Renal cortex interstitium (tissue), 11 donors: ENCODE measurements around the gene C17orf67. TPM values are rescaled to one million over a fixed set of nuclear protein-coding genes. Genes with fewer than 3 reads are reported as not detected.
"Not testable (repeated sequence)": the region's sequence is repeated elsewhere in the genome, so short reads cannot be mapped to it uniquely, and the experiment has no call there.

Experiments used
- DNase-seq, 11 donors: peaks; one replicate each; pipeline ENCODE4 v3.0.0-alpha.2; 2013; ENCODE audit warnings: low read depth in 9 of 11, low spot score in 4 of 11; ENCODE audit errors: extremely low read depth in 1 of 11
- polyA plus RNA-seq, 3 donors: library from polyadenylated mRNA; unstranded; fragments of 120-200 nt; gene quantifications; one replicate each; pipeline ENCODE4 v1.2.1, GENCODE V29; 2013; ENCODE audit not compliant: insufficient read length in 3 of 3

The C17orf67 gene
- polyA plus RNA-seq, 3 donors = 0.70 to 2.2 (median 1.3) TPM

- DNase-seq = no peak
These were observed 48.3 kb downstream of the C17orf67 start for GRCh38 chr17:56785405-56785804.

DNA sequence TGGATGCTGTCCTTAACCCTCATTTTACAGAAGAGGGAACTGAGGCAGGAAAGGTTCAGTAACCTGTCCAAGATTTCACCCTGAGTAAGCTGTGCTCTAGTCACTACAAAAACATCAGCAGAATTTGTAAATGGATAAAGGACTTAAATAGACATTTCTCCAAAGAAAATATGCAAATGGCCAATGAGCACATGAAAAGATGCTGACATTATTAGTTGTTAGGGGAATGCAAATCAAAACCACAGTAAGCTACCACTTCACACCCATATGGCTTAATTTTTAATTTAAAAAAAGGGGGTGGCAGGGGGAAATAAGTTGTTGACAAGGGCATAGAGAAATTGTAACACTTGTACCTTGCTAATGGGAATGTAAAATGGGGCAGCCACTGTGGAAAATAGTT lies 51.4 kb downstream of the C17orf67 start:
- no peak for DNase-seq

DNA sequence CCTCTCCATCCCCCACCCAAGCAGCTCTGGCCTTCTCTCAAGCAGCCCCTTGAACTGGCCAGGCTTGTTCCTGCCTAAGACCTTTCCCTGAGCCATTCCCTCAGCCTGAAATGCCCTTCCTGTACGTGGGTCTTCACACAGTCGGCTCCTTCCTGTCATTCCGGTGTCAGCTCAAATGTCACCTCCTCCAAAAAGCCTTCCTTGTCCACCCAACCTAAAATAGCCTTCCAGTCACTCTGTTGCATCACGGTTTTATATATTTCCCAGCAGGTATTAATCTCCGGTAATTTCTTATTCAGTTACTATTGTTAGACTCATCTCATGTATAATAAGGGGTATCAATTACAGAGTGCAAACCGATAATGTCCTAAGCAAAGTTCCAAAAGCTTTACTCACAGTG lies 51.8 kb downstream of the C17orf67 start:
- DNase-seq = no peak

GRCh38 chr17:56779898-56780777 lies 53.6 kb downstream of the C17orf67 start:
- DNase-seq = peak in 9 of 11 donors; percentile 45 to 61 (median 57)

GRCh38 chr17:56779322-56779721 lies 54.4 kb downstream of the C17orf67 start:
- DNase-seq = no peak

- no peak for DNase-seq
These were observed 54.8 kb downstream of the C17orf67 start for GRCh38 chr17:56778898-56779297.

DNA sequence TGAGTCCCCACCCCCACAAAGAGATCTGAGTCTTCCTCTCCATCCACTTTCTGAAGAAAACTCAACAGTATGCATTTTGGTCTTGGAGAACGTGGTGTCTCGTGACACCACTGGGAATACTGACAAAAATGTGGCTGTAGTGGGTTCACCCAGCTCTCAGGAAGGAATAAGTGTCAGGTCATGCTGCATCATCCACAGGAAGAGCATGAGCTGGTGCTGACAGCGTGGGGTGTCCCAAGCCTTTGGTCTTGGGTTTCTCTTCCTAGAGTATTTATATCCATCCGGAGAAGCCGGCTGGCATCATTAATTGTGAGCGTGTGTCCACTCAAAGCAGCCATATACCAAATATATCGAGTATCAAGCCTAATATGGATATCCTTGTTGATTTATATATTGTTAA lies 55.9 kb downstream of the C17orf67 start:
- no peak for DNase-seq

DNA sequence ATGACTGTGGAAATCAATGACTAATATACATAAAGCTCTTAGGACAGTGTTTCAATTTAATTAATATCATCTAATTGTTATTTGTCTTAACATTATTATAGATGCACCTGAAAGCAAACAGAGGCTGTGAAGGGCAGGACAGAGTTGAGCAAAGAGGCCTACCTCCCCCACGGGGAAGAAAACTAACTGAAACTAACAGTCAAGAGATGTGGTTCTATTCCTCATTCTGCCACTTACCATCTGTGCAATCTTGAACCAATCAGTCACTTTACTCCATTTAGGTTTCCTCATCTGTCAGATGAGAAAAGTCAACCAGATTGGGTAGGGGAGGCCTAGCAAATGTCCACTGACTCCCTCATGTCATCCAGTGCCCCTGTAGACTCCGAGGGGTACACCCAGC lies 59.1 kb downstream of the C17orf67 start:
- no peak for DNase-seq

DNA sequence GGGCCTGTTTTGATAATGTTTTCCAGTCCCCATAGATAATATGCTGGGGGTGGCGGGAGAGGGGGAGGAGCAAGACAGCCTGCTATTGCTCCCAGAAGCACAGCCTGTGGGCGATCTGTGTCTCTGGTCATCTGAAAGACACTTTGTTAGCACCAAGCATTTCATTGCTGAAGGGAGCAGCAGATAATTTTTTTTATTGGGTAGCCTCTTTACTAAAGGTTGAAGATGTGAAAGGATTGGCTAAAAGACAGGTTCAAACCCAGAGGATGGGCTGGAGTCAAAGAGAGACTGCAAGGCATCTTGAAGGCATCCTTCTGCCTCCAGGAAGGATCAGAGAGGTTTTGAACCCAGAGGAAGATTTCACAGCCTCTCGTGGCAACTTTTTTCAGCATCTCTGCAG lies 60.6 kb downstream of the C17orf67 start:
- DNase-seq = no peak

DNA sequence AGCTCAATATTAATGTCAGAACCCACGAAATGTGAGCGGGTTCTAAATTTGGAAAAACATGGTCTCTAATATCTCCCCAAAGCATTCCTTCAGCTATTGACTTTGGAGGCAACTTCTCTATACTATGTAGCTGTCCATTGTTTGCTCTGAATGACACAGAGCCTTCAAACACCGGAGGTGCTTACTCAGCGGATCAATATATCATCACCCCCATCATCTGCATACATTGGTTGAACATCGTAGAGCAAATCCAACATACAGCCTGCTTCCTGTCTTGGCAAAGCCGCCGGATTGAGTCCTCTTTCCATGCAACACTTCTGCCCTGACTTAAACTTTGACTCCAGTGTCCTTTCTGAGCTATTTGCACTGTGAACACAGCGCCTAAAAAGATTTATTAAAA lies 61.3 kb downstream of the C17orf67 start:
- DNase-seq = no peak

DNA sequence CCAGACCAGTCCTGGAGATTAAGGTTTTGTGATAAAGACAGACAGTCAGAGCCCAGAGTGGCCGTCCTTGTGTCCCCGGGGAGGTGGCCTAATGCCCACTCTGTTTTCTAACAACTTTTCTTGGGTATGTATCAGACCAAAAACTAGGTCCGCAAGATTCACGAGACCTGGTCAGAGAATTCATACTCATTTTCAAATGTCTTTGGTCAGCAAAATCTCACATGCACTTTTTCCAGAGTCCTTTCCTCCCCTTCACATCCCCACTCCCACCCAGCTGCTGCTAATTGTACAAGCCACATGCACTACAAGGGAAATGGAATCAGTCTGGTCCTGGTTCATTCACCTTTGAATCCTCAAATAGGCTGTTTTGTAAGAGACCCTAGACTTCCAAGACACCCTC lies 61.7 kb downstream of the C17orf67 start:
- no peak for DNase-seq

DNA sequence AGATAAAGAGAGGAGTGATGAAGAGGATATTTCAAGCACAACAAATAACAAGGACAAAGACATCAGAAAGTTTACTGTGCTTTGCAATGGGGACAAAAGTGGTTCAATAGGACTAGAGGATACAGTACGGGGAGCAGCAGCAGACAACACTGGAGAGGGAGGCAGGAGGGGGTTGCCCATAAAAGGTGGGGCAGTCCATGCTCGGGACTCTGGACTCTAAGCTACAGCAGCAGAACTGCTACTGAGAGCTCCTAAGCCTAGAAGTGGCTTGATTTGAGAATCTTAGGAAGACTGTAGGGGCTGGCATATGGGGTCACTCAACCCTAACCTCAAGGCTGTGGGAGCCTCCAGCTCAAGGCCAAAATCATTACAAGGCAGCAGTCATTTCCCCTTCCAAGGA lies 62.2 kb downstream of the C17orf67 start:
- no peak for DNase-seq

DNA sequence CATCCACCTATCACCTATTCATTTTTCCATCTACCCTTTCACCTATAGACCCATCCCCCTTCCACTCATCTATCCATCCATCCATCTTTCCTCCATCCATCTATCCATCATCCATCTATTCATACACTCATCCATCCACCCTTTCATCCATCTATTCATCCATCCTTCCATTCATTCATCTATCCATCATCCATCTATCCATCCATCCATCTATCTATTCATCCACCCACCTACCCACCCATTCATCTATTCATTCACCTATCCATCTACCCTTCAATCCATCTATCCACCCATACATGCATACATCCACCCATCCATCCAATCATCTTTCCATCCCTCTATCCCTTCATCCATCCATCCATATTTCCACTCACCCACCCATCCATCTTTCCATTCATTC lies 63.3 kb downstream of the C17orf67 start:
- no peak for DNase-seq

- DNase-seq = no peak
These were observed 68.3 kb downstream of the C17orf67 start for GRCh38 chr17:56765449-56765848.

- DNase-seq = no peak
These were observed 70.7 kb downstream of the C17orf67 start for GRCh38 chr17:56762988-56763387.

DNA sequence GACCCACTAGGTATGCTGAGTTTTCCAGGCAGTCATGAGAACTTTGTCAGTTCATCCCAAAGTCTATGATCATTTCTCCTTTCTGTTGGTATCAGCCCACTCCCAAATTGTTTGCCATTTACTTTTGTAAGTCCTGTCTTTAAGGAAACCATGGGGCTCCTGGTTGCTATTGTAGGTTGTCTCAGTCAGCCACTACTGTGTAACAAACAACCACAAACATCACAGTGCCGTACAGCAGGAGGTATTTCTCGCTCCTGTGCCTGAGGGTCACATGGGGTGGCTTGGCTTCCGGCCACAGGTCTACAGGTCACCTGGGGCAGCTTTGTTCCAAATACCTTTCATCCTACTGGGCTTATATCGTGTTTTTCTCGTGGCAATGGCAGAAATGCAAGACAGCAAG lies 71.6 kb downstream of the C17orf67 start:
- DNase-seq = no peak

DNA sequence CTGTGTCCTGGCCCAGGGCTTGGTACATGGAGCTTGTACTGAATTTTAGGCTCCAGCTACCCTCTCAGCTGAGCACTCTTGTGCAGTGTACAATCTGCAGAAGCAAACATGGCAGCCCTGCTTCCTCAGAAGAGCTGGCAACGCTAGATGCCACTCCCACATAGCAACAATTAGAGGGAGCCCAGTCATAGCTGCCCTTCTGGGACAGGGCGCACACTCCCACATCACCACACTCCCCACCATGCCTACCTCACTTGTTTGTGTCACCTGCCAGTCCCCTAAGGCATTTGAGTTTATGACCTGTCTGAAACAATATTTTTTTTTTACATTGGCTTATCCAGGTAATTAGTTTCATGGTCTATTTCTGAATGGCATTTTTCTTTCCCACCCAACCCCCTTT lies 72.3 kb downstream of the C17orf67 start:
- DNase-seq = no peak

DNA sequence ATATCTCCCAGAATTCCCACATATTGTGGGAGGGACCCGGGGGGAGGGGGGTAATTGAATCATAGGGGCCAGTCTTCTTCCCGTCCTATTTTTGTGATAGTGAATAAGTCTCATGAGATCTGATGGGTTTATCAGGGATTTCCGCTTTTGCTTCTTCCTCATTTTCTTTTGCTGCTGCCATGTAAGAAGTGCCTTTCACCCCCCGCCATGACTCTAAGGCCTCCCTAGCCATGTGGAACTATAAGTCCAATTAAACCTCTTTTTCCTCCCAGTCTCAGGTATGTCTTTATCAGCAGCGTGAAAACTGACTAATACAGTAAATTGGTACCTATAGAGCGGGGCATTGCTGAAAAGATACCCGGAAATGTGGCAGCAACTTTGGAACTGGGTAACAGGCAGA lies 76.1 kb downstream of the C17orf67 start:
- DNase-seq = not testable (repeated sequence)

GRCh38 chr17:56756536-56756935 lies 77.2 kb downstream of the C17orf67 start:
- DNase-seq = no peak

DNA sequence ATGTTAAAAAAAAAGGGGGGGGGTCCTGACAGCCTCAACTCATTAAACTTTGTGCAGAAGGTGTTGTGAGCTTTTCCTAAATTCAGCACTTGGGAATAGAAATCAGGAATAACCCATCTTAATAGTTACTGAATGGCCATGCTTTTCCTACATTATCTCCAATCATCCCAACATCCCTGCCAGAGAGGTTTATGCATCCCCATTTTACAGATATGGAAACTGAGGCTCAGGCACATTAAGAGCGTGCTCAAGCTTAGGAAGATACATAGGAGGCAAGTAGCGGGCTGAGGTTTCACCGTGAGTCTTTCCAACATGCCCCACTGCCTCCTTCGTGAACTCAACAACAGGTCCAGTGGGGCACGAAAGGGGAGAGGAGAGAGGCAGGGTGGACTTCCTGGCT lies 78.4 kb downstream of the C17orf67 start:
- DNase-seq = no peak
